WTC11 (cell line): ENCODE data around the gene GPR176.

Experiments
- ESRRA ChIP-seq: sonication (generic); formaldehyde crosslinking; IDR thresholded peaks from 2 replicates; pipeline ENCODE4 v1.8.1; 2022; ENCODE audit warnings: mild to moderate bottlenecking, missing genetic modification reagents, borderline replicate concordance
- FOXP1 ChIP-seq: sonication (generic); formaldehyde crosslinking; IDR thresholded peaks from 2 replicates; pipeline ENCODE4 v1.8.0; 2022; ENCODE audit warnings: missing genetic modification reagents, mild to moderate bottlenecking, moderate library complexity, borderline replicate concordance
- ZNF232 ChIP-seq: sonication (generic); formaldehyde crosslinking; IDR thresholded peaks from 2 replicates; pipeline ENCODE4 v1.8.0; 2022; ENCODE audit warnings: mild to moderate bottlenecking, missing genetic modification reagents
- TF ChIP-seq, protein P1 (sequence below): fragments of 200-600 bp; IDR thresholded peaks from 2 replicates; pipeline ENCODE4 v1.8.0; 2022; ENCODE audit warnings: antibody characterized with exemption
- TF ChIP-seq, protein P2 (sequence below): sonication (generic); formaldehyde crosslinking; IDR thresholded peaks from 2 replicates; pipeline ENCODE4 v1.8.0; 2022; ENCODE audit warnings: mild to moderate bottlenecking, missing genetic modification reagents
- TF ChIP-seq, protein P3 (sequence below): sonication (generic); formaldehyde crosslinking; IDR thresholded peaks from 2 replicates; pipeline ENCODE4 v1.8.0; 2022; ENCODE audit warnings: mild to moderate bottlenecking, missing genetic modification reagents
- TF ChIP-seq, protein P4 (sequence below): sonication (generic); formaldehyde crosslinking; IDR thresholded peaks from 2 replicates; pipeline ENCODE4 v1.8.0; 2022; ENCODE audit warnings: mild to moderate bottlenecking, missing genetic modification reagents

DNA sequence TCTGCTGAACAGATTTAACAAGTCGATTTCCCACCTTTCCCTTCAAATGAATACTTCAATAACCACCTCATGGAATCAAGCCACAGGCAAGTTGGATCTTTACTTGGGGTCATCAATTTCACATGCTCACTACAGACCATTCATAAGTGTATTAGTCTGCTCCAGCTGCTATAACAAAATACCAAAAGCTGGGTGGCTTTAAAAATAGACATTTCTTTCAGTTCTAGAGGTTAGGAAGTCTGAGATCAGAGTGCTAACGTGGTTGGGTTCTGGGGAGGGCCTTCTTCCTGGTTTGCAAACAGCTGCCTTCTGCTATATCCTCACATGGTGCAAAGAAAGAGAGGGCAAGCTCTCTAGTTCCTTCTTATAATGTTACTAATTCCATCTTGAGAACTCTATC is 5.1 kb downstream of the GPR176 start:
- TF ChIP-seq, protein P1, sequence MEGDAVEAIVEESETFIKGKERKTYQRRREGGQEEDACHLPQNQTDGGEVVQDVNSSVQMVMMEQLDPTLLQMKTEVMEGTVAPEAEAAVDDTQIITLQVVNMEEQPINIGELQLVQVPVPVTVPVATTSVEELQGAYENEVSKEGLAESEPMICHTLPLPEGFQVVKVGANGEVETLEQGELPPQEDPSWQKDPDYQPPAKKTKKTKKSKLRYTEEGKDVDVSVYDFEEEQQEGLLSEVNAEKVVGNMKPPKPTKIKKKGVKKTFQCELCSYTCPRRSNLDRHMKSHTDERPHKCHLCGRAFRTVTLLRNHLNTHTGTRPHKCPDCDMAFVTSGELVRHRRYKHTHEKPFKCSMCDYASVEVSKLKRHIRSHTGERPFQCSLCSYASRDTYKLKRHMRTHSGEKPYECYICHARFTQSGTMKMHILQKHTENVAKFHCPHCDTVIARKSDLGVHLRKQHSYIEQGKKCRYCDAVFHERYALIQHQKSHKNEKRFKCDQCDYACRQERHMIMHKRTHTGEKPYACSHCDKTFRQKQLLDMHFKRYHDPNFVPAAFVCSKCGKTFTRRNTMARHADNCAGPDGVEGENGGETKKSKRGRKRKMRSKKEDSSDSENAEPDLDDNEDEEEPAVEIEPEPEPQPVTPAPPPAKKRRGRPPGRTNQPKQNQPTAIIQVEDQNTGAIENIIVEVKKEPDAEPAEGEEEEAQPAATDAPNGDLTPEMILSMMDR = no peak
- TF ChIP-seq, protein P2, sequence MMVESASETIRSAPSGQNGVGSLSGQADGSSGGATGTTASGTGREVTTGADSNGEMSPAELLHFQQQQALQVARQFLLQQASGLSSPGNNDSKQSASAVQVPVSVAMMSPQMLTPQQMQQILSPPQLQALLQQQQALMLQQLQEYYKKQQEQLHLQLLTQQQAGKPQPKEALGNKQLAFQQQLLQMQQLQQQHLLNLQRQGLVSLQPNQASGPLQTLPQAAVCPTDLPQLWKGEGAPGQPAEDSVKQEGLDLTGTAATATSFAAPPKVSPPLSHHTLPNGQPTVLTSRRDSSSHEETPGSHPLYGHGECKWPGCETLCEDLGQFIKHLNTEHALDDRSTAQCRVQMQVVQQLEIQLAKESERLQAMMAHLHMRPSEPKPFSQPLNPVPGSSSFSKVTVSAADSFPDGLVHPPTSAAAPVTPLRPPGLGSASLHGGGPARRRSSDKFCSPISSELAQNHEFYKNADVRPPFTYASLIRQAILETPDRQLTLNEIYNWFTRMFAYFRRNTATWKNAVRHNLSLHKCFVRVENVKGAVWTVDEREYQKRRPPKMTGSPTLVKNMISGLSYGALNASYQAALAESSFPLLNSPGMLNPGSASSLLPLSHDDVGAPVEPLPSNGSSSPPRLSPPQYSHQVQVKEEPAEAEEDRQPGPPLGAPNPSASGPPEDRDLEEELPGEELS (CRISPR knock-in tag) = no peak
- TF ChIP-seq ZNF232 (CRISPR knock-in tag) = no peak
- TF ChIP-seq FOXP1 (CRISPR knock-in tag) = no peak
- TF ChIP-seq, protein P3, sequence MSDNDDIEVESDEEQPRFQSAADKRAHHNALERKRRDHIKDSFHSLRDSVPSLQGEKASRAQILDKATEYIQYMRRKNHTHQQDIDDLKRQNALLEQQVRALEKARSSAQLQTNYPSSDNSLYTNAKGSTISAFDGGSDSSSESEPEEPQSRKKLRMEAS = no peak
- TF ChIP-seq ESRRA = no peak
- TF ChIP-seq, protein P4, sequence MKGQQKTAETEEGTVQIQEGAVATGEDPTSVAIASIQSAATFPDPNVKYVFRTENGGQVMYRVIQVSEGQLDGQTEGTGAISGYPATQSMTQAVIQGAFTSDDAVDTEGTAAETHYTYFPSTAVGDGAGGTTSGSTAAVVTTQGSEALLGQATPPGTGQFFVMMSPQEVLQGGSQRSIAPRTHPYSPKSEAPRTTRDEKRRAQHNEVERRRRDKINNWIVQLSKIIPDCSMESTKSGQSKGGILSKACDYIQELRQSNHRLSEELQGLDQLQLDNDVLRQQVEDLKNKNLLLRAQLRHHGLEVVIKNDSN (CRISPR knock-in tag) = no peak
